CD14-positive monocyte (primary cell): ENCODE results near the gene LAMB1. TPM values are rescaled to one million over a fixed set of nuclear protein-coding genes. Genes with fewer than 3 reads are reported as not detected.

Experiments used
- DNase-seq, 3 donors: peaks; one replicate each; pipeline ENCODE4 v3.0.0-alpha.2; 2011 to 2022
- H2AFZ ChIP-seq: 2 replicates; pipeline ENCODE4 v1.6.0; 2012; ENCODE audit warnings: mild to moderate bottlenecking, low read depth, low read length, inconsistent platforms; ENCODE audit not compliant: insufficient read depth, poor library complexity, severe bottlenecking
- H3K27ac ChIP-seq, 2 donors: 1 replicate in 1 of 2; 2 replicates in 1 of 2; pipeline ENCODE4 v1.5.1; 2012 to 2013; ENCODE audit warnings: low read length in 2 of 2, control low read depth in 1 of 2, inconsistent platforms in 1 of 2, low read depth in 1 of 2, mild to moderate bottlenecking in 1 of 2
- H3K27me3 ChIP-seq, 2 donors: one replicate each; pipeline versions ENCODE4 v1.6.0 to v1.6.1; 2011 to 2013; ENCODE audit warnings: low read length in 2 of 2; ENCODE audit not compliant: control insufficient read depth in 2 of 2, insufficient read depth in 2 of 2
- H3K36me3 ChIP-seq, 2 donors: replicated peaks in 1 of 2; 1 replicate in 1 of 2; 2 replicates in 1 of 2; pipeline versions ENCODE4 v1.5.1 to v1.6.1; 2012 to 2013; ENCODE audit warnings: low read length in 2 of 2, control low read depth in 1 of 2, inconsistent platforms in 1 of 2, mild to moderate bottlenecking in 1 of 2; ENCODE audit not compliant: insufficient read depth in 2 of 2, control insufficient read depth in 1 of 2
- H3K4me1 ChIP-seq, 2 donors: 1 replicate in 1 of 2; 2 replicates in 1 of 2; pipeline versions ENCODE4 v1.5.1 to v1.6.1; 2012 to 2013; ENCODE audit warnings: low read length in 2 of 2, control low read depth in 1 of 2, inconsistent platforms in 1 of 2, mild to moderate bottlenecking in 1 of 2, moderate library complexity in 1 of 2; ENCODE audit not compliant: insufficient read depth in 2 of 2, control insufficient read depth in 1 of 2
- H3K4me2 ChIP-seq: replicated peaks from 2 replicates; pipeline ENCODE3; 2012; ENCODE audit warnings: low read length, moderate library complexity, mild to moderate bottlenecking; ENCODE audit not compliant: poor library complexity, severe bottlenecking; ENCODE audit errors: extremely low read depth
- H3K4me3 ChIP-seq, 3 experiments: fragments of 200-600 bp in 1 of 3; sonication (generic) in 1 of 3; replicated peaks in 1 of 3; 1 replicate in 2 of 3; 2 replicates in 1 of 3; pipeline ENCODE4 v1.5.1; 2011 to 2013; ENCODE audit warnings: low read length in 3 of 3, mild to moderate bottlenecking in 3 of 3, control low read depth in 2 of 3, low read depth in 2 of 3, inconsistent platforms in 1 of 3, moderate library complexity in 1 of 3
- H3K79me2 ChIP-seq: 2 replicates; pipeline ENCODE4 v1.6.0; 2012; ENCODE audit warnings: mild to moderate bottlenecking, control low read depth, inconsistent platforms, low read length, moderate library complexity; ENCODE audit not compliant: insufficient read depth
- H3K9ac ChIP-seq: 2 replicates; pipeline ENCODE4 v1.6.0; 2017; ENCODE audit warnings: low read length, mild to moderate bottlenecking; ENCODE audit not compliant: insufficient read depth, poor library complexity, severe bottlenecking
- H3K9me3 ChIP-seq, 2 donors: replicated peaks in 1 of 2; 1 replicate in 1 of 2; 2 replicates in 1 of 2; pipeline versions ENCODE4 v1.5.1 to v1.6.1; 2012 to 2013; ENCODE audit warnings: low read length in 2 of 2, control low read depth in 1 of 2; ENCODE audit not compliant: control insufficient read depth in 1 of 2, insufficient read depth in 1 of 2
- H4K20me1 ChIP-seq: 2 replicates; pipeline ENCODE4 v1.6.0; 2012; ENCODE audit warnings: mild to moderate bottlenecking, low read length, control low read depth, moderate library complexity; ENCODE audit not compliant: insufficient read depth
- H3K27ac Mint-ChIP-seq, 7 donors: one replicate each; pipeline ENCODE4 v1.8.0; 2020; ENCODE audit warnings: mild to moderate bottlenecking in 7 of 7, mixed read lengths in 7 of 7, moderate library complexity in 6 of 7, inconsistent platforms in 2 of 7
- H3K27me3 Mint-ChIP-seq, 3 donors: one replicate each; pipeline ENCODE4 v1.8.0; 2021 to 2022; ENCODE audit warnings: low read depth in 3 of 3, mild to moderate bottlenecking in 3 of 3, mixed read lengths in 3 of 3, moderate library complexity in 3 of 3, inconsistent platforms in 1 of 3
- H3K36me3 Mint-ChIP-seq, 2 donors: one replicate each; pipeline ENCODE4 v1.8.0; 2020; ENCODE audit warnings: mixed read lengths in 2 of 2, inconsistent platforms in 1 of 2, mild to moderate bottlenecking in 1 of 2
- H3K4me1 Mint-ChIP-seq: one replicate; pipeline ENCODE4 v1.8.0; 2020; ENCODE audit warnings: mild to moderate bottlenecking, mixed read lengths
- H3K4me3 Mint-ChIP-seq, 2 donors: one replicate each; pipeline ENCODE4 v1.8.0; 2020; ENCODE audit warnings: mild to moderate bottlenecking in 2 of 2, mixed read lengths in 2 of 2, moderate library complexity in 1 of 2
- H3K9me3 Mint-ChIP-seq, 7 donors: one replicate each; pipeline ENCODE4 v1.8.0; 2020 to 2022; ENCODE audit warnings: mixed read lengths in 7 of 7, mild to moderate bottlenecking in 6 of 7, moderate library complexity in 6 of 7, inconsistent platforms in 2 of 7
- CTCF ChIP-seq: fragments of 200-600 bp; IDR thresholded peaks from one replicate; pipeline ENCODE4 v1.8.0; 2022; ENCODE audit warnings: antibody characterized with exemption, mild to moderate bottlenecking
- WGBS: methylation state at CpG from one replicate; pipeline ENCODE4 v1.1.5; 2013; ENCODE audit warnings: missing lambda C conversion rate; ENCODE audit not compliant: insufficient coverage; 5-methylcytosine and 5-hydroxymethylcytosine counted together
- intact Hi-C, 2 donors: fragments of 100-400 bp; cut with micrococcal nuclease; formaldehyde crosslinking; loops; one replicate each; pipeline versions ENCODE4 v1.15.0 to v1.15.1; 2023
- polyA plus RNA-seq, 3 donors: library from polyadenylated mRNA; depleted of rRNA in 1 of 3; unstranded in 2 of 3; stranded (reverse) in 1 of 3; fragments of 300-500 nt in 2 of 3; fragments of >200 nt in 1 of 3; fragmentation: Illumina TruSeq in 2 of 3; gene quantifications; 1 replicate in 2 of 3; 2 replicates in 1 of 3; pipeline ENCODE4 v1.2.3, GENCODE V29; 2012 to 2021

The LAMB1 gene
- polyA plus RNA-seq, 3 donors: 0.42 TPM; not detected in 2

DNA sequence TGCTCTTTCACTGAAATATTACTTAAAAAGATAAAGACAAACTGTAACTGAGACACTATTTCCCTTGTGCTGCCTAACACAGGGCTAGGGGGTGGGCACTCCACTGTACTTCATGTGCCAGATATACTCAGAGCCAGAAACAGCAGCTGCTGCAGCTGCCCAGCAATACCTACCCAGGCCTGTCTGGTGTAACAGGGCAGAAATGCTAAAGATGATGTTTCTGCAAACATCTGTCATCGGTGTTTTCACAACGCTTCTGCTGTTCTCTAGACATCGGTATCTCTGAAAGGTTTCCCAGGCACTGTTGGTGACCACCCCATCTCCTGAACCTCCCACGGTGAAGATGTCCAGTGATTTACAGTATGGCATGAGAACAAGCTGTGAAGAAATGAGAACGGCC lies 42.7 kb downstream of the LAMB1 start:
- Histone ChIP-seq H3K4me2 (no peak overlapping the region), H2AFZ (no peak overlapping the region), H3K27me3 (peaks cover 0 to 2% of the 10 kb centered on the region in 2 donors), H3K36me3 (no peaks in the 10 kb centered on the region), H3K27ac (no peak overlapping the region), H3K4me1 (no peaks in the 10 kb centered on the region), H3K9me3 (no peaks in the 10 kb centered on the region), H3K4me3 (no peak overlapping the region), H3K79me2 (no peaks in the 10 kb centered on the region), H4K20me1 (no peaks in the 10 kb centered on the region), H3K9ac (no peak overlapping the region)
- H3K4me1 Mint-ChIP-seq: no peaks in the 10 kb centered on the region
- DNase-seq: no peak
- H3K27ac Mint-ChIP-seq: no peak overlapping the region
- H3K27me3 Mint-ChIP-seq: peaks cover 3 to 5% (median 4%) of the 10 kb centered on the region in 3 donors
- H3K36me3 Mint-ChIP-seq: no peaks in the 10 kb centered on the region
- H3K9me3 Mint-ChIP-seq: peaks cover 0 to 5% (median 0%) of the 10 kb centered on the region in 7 donors
- no peak overlapping the region for H3K4me3 Mint-ChIP-seq
- intact Hi-C loops: no loop called here
- WGBS: 100% methylated on average over 3 of the region's 5 CpGs
- TF ChIP-seq CTCF: no peak

- H3K4me2 ChIP-seq: no peak overlapping the region
- H3K4me3 Mint-ChIP-seq: no peak overlapping the region
- peaks cover 0 to 4% (median 0%) of the 10 kb centered on the region in 7 donors for H3K9me3 Mint-ChIP-seq
- peaks cover 0 to 2% of the 10 kb centered on the region in 2 donors for H3K27me3 ChIP-seq
- H3K9me3 ChIP-seq: no peaks in the 10 kb centered on the region
- no peaks in the 10 kb centered on the region for H3K79me2 ChIP-seq
- no peak overlapping the region for H3K27ac ChIP-seq
- DNase-seq: no peak
- no peak for TF ChIP-seq CTCF
- peaks cover 3 to 5% (median 4%) of the 10 kb centered on the region in 3 donors for H3K27me3 Mint-ChIP-seq
- no peaks in the 10 kb centered on the region for H3K36me3 ChIP-seq
- WGBS: 83% methylated on average over 7 of the region's 10 CpGs
- intact Hi-C loops: no loop called here
- H3K9ac ChIP-seq: no peak overlapping the region
- no peaks in the 10 kb centered on the region for H4K20me1 ChIP-seq
- H3K4me1 ChIP-seq: no peaks in the 10 kb centered on the region
- H3K36me3 Mint-ChIP-seq: no peaks in the 10 kb centered on the region
- H3K4me1 Mint-ChIP-seq: no peaks in the 10 kb centered on the region
- H2AFZ ChIP-seq: no peak overlapping the region
- H3K4me3 ChIP-seq: no peak overlapping the region
- H3K27ac Mint-ChIP-seq: no peak overlapping the region
These were observed 43.4 kb downstream of the LAMB1 start for GRCh38 chr7:107959527-107959898.
